Transverse colon (tissue), 4 donors: ENCODE measurements around the gene FOXP1. TPM values are rescaled to one million over a fixed set of nuclear protein-coding genes. Genes with fewer than 3 reads are reported as not detected.

Experiments used
- DNase-seq: peaks from one replicate; pipeline ENCODE4 v3.0.0-alpha.2; 2019
- H3K27ac ChIP-seq, 4 donors: fragments of 200-600 bp; sonication (generic); 2 replicates each; pipeline ENCODE4 v1.5.1; 2016 to 2018; ENCODE audit warnings: inconsistent platforms in 4 of 4
- H3K27me3 ChIP-seq: fragments of 200-600 bp; sonication (generic); 2 replicates; pipeline ENCODE4 v1.5.1; 2017; ENCODE audit warnings: inconsistent platforms
- H3K36me3 ChIP-seq, 4 donors: fragments of 200-600 bp; sonication (generic); 2 replicates each; pipeline ENCODE4 v1.5.1; 2017 to 2019; ENCODE audit warnings: inconsistent platforms in 4 of 4
- H3K4me1 ChIP-seq, 4 donors: fragments of 200-600 bp; sonication (generic); 2 replicates each; pipeline ENCODE4 v1.5.1; 2017 to 2020; ENCODE audit warnings: inconsistent platforms in 4 of 4
- H3K4me3 ChIP-seq, 4 donors: fragments of 200-600 bp; sonication (generic); 1 replicate in 1 of 4; 2 replicates in 3 of 4; pipeline versions ENCODE4 v1.5.1 to v1.6.1; 2017 to 2019; ENCODE audit warnings: inconsistent platforms in 4 of 4
- H3K9me3 ChIP-seq, 2 donors: fragments of 200-600 bp; sonication (generic); 2 replicates each; pipeline ENCODE4 v1.5.1; 2017 to 2019; ENCODE audit warnings: inconsistent platforms in 2 of 2
- EP300 ChIP-seq: sonication (generic); formaldehyde crosslinking; IDR thresholded peaks from one replicate; pipeline ENCODE4 v1.6.1; 2017; ENCODE audit warnings: antibody characterized with exemption, low read depth
- POLR2A ChIP-seq: fragments of 450-650 bp; IDR thresholded peaks from one replicate; pipeline ENCODE4 v1.6.1; 2016; ENCODE audit warnings: antibody characterized with exemption, mild to moderate bottlenecking, moderate library complexity
- POLR2AphosphoS5 ChIP-seq, 3 donors: sonication (generic); formaldehyde crosslinking; IDR thresholded peaks; one replicate each; pipeline ENCODE4 v1.6.1; 2016; ENCODE audit warnings: antibody characterized with exemption in 3 of 3
- WGBS, 2 donors: methylation state at CpG; one replicate each; pipeline ENCODE4 v1.1.5; 2018; ENCODE audit warnings: low coverage in 1 of 2; 5-methylcytosine and 5-hydroxymethylcytosine counted together
- in situ Hi-C, 4 donors: fragments of 200-750 bp; cut with MboI; loops; one replicate each; pipeline versions ENCODE4 v1.15.0 to v1.15.1; 2017; ENCODE audit warnings: low sequenced_read_pairs in 3 of 4, low pct_ligation_motif_present in 1 of 4, low pct_unique_long_range_greater_than_20kb in 1 of 4
- intact Hi-C: fragments of 100-400 bp; cut with DNase I; formaldehyde crosslinking; loops from one replicate; pipeline ENCODE4 v1.15.1; 2023; ENCODE audit warnings: low total_unique reads
- total RNA-seq, 4 donors: library from RNA; depleted of rRNA; stranded (reverse); fragments of >200 nt; gene quantifications; one replicate each; pipeline ENCODE4 v1.1.0, GENCODE V29; 2016
- TF ChIP-seq, protein P1 (sequence below), 5 experiments: fragments of 200-600 bp in 3 of 5; fragments of 450-650 bp in 2 of 5; sonication (generic) in 3 of 5; IDR thresholded peaks; 1 replicate in 2 of 5; 2 replicates in 3 of 5; pipeline ENCODE4 v1.5.1; 2016 to 2017; ENCODE audit warnings: antibody characterized with exemption in 5 of 5, inconsistent platforms in 3 of 5, mild to moderate bottlenecking in 2 of 5, moderate library complexity in 1 of 5

Gene FOXP1
- total RNA-seq, 4 donors from 2014 or later = 102 to 260 (median 150) TPM

DNA sequence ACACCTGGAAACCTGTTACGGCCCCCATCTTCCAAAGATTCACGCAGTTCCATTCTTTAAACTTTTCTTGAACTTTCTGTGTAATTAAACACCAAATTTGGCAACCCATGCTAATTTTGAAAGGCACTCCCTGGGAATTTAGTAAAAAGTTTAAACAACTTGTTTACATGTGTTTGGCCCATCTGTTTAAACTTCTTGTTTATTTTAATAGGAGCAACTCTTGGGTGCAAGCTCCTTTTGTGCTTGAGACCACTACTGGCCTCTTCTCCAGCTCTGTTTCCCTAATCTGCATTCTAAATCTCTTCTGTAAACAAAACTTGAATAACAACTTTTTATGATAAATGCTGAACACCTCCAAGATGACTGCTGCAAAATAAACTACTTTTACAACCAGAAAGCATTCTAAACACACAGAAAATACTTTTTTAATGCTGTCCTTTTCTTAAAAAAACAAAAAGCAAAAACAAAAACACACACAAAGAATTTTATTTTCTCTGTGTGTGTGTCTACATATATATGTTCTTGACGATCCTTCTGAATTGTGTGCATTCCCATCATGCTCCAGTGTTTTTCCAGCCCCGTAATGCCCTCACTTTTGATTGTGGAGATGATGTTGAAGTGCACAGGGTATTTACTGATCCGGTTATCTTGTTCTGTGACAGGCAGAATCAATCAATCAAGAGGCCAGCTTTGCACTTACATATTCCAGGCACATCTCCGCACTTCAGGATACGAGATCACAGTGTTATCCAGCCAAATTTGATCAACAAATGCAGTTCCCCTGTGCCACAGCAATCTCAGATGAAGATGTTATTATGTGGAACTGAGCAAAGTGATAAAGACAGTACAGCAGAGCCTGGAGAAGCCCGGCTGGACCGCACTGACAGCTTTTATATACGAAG lies 416.9 kb downstream of the FOXP1 start:
- Histone ChIP-seq H3K36me3 (no peaks in the 10 kb centered on the region), H3K9me3 (no peaks in the 10 kb centered on the region), H3K4me3 (no peak overlapping the region), H3K4me1 (peaks cover 6 to 31% (median 15%) of the 10 kb centered on the region in 4 donors), H3K27ac (peak overlapping the region in 1 of 4 donors; percentile 10), H3K27me3 (no peaks in the 10 kb centered on the region)
- in situ Hi-C loops = no loop called here
- 85 to 97% methylated on average over 5 to 10 of the region's 10 CpGs for WGBS, 2 donors
- no peak for DNase-seq
- intact Hi-C loops = no loop called here
- TF ChIP-seq EP300 = no peak
- no peak for TF ChIP-seq POLR2A
- TF ChIP-seq, protein P1, sequence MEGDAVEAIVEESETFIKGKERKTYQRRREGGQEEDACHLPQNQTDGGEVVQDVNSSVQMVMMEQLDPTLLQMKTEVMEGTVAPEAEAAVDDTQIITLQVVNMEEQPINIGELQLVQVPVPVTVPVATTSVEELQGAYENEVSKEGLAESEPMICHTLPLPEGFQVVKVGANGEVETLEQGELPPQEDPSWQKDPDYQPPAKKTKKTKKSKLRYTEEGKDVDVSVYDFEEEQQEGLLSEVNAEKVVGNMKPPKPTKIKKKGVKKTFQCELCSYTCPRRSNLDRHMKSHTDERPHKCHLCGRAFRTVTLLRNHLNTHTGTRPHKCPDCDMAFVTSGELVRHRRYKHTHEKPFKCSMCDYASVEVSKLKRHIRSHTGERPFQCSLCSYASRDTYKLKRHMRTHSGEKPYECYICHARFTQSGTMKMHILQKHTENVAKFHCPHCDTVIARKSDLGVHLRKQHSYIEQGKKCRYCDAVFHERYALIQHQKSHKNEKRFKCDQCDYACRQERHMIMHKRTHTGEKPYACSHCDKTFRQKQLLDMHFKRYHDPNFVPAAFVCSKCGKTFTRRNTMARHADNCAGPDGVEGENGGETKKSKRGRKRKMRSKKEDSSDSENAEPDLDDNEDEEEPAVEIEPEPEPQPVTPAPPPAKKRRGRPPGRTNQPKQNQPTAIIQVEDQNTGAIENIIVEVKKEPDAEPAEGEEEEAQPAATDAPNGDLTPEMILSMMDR (IDR thresholded peaks at IDR 0.05) = no peak
- TF ChIP-seq POLR2AphosphoS5 (IDR thresholded peaks at IDR 0.05) = no peak

DNA sequence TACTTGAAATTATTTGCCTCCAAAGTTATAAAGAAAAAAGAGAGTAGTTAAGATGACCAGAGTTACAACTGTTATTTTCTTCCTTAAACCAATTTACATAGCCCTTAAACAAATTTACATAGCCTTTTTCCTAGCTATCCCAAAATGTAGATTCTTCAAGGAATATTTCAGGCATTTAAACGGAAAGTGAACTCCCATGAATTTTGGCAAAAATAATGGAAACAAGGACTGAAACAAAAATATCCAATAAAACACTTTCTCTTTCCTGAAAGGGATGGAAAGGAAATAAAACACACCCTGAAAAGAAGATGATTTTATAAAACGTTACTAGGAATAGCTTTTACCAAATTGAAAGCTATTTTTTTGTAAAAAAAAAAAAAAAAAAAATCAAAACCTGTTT lies 418.6 kb downstream of the FOXP1 start:
- Histone ChIP-seq H3K9me3 (no peaks in the 10 kb centered on the region), H3K4me1 (peaks cover 6 to 31% (median 15%) of the 10 kb centered on the region in 4 donors), H3K27ac (no peak overlapping the region), H3K36me3 (no peaks in the 10 kb centered on the region), H3K4me3 (no peak overlapping the region), H3K27me3 (no peaks in the 10 kb centered on the region)
- in situ Hi-C loops (no loop called here), intact Hi-C loops (no loop called here)
- no peak for DNase-seq
- 54 to 74% methylated on average over 2 of the region's 2 CpGs for WGBS, 2 donors
- TF ChIP-seq EP300 (no peak), POLR2A (no peak)

DNA sequence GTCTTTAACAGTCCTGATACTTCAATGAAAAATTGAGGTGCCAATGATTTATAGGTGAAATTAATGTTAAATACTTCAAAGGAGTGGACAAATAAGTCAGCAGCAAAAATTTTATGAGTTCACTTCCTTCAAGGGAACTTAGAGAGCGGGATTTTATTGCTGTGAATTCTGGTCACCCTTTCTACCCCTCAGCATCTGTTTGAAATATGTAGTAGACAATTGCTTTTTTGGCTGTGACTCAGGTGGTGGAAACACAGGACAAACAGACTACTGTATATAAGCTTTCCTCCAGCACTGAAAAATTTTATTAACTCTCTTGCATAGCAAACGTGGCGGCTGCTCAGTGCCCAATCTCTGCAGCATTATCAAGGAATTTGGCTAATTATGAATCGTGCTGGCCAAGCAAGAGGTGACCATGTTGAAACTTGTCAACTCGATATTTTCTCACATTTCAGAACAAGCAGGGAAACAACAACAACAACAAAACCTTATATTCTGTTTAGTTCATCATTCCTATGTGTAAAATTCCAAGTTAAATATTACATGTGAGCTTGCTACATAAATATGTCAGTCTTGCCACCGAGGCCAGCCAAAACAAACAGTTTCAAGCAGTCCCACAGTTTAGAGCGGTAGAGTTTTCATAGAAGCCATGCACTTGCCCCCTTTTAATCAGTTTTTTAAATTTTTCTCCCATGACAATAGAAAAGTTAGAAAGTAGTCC lies 420.2 kb downstream of the FOXP1 start:
- peaks cover 6 to 20% (median 12%) of the 10 kb centered on the region in 4 donors for H3K4me1 ChIP-seq
- intact Hi-C loops = no loop called here
- H3K27ac ChIP-seq = peak overlapping the region in 1 of 4 donors; percentile 19
- DNase-seq = no peak
- WGBS, 2 donors = 31 to 56% methylated on average over 5 to 7 of the region's 7 CpGs
- in situ Hi-C loops = no loop called here
- no peaks in the 10 kb centered on the region for H3K27me3 ChIP-seq
- TF ChIP-seq, protein P1 (IDR thresholded peaks at IDR 0.05) = no peak
- TF ChIP-seq POLR2AphosphoS5 (IDR thresholded peaks at IDR 0.05) (no peak), EP300 (no peak), POLR2A (no peak)
- H3K36me3 ChIP-seq = no peaks in the 10 kb centered on the region
- no peak overlapping the region for H3K4me3 ChIP-seq
- H3K9me3 ChIP-seq = no peaks in the 10 kb centered on the region

DNA sequence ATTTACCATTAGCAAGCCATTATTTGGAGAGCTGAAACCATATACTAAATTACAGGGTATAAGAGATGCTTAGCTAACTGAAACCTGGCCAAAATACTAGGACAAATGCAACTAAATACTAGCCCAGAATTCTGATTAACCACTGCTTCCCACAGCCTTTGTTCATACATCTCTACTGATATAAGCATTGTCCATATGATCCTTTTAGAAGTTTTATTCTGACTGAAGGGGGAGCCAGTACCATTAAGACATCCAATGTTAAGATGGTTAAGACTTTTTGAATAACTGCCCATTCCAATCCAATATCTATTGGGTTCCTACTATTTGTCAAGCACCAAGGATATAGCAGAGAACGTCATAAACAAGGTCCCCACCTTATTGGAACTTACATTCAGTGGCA lies 421.3 kb downstream of the FOXP1 start:
- H3K4me3 ChIP-seq = no peak overlapping the region
- 60 to 80% methylated on average over 1 of the region's 1 CpG for WGBS, 2 donors
- in situ Hi-C loops = no loop called here
- no peaks in the 10 kb centered on the region for H3K9me3 ChIP-seq
- intact Hi-C loops = no loop called here
- no peaks in the 10 kb centered on the region for H3K36me3 ChIP-seq
- DNase-seq = no peak
- no peak overlapping the region for H3K27ac ChIP-seq
- peaks cover 6 to 17% (median 11%) of the 10 kb centered on the region in 4 donors for H3K4me1 ChIP-seq
- H3K27me3 ChIP-seq = no peaks in the 10 kb centered on the region
- TF ChIP-seq, protein P1 (IDR thresholded peaks at IDR 0.05) = no peak
